ENCODE measurements around the gene C5orf22.
A peak's percentile ranks its signal among the peaks of the same experiment; 100 is the strongest.

GRCh38 chr5:31531888-31532547 lies at the start of gene C5orf22, which contains the start of gene DROSHA:
- peak in 2 of 5 experiments; percentile 12 for TF ChIP-seq CTCF (IDR thresholded peaks at IDR 0.05 in 4 of 5, conservative IDR thresholded peaks at IDR 0.05 in 1 of 5)
- TF ChIP-seq POLR2A (IDR thresholded peaks at IDR 0.05): peak; percentile 64 to 76

Measured in gastrocnemius medialis (tissue), 4 donors.